Measurements from ENCODE around the gene CTNND2. TPM values are rescaled to one million over a fixed set of nuclear protein-coding genes. Genes with fewer than 3 reads are reported as not detected.
"Not testable (repeated sequence)": the region's sequence is repeated elsewhere in the genome, so short reads cannot be mapped to it uniquely, and the experiment has no call there.

CTNND2 gene
- total RNA-seq, 1 experiment from 2014 or later: 7.0 TPM

- TF ChIP-seq, protein P1, sequence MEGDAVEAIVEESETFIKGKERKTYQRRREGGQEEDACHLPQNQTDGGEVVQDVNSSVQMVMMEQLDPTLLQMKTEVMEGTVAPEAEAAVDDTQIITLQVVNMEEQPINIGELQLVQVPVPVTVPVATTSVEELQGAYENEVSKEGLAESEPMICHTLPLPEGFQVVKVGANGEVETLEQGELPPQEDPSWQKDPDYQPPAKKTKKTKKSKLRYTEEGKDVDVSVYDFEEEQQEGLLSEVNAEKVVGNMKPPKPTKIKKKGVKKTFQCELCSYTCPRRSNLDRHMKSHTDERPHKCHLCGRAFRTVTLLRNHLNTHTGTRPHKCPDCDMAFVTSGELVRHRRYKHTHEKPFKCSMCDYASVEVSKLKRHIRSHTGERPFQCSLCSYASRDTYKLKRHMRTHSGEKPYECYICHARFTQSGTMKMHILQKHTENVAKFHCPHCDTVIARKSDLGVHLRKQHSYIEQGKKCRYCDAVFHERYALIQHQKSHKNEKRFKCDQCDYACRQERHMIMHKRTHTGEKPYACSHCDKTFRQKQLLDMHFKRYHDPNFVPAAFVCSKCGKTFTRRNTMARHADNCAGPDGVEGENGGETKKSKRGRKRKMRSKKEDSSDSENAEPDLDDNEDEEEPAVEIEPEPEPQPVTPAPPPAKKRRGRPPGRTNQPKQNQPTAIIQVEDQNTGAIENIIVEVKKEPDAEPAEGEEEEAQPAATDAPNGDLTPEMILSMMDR (conservative IDR thresholded peaks at IDR 0.05): no peak
Measured at GRCh38 chr5:11415751-11416150, 488.5 kb downstream of the CTNND2 start.

DNA sequence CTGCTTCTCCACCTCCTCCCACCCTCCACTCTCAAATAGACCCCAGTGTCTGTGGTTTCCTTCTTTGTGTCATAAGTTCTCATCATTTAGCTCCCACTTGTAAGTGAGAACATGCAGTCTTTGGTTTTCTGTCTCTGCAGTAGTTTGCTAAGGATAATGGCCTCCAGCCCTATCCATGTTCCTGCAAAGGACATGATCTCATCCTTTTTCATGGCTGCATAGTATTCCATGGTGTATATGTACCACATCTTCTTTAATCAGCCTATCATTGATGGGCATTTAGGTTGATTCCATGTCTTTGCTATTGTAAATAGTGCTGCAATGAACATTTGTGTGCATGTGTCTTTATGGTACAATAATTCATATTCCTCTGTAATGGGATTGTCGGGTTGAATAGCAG lies 489.5 kb downstream of the CTNND2 start:
- H2BK15ac ChIP-seq (ENCODE audit: low read depth, low read length); H3K4me1 ChIP-seq (ENCODE audit: insufficient read depth, low read length); H2AK5ac ChIP-seq (ENCODE audit: insufficient read length, low read length); H3K56ac ChIP-seq (ENCODE audit: insufficient read length, low read depth, low read length); H3K23me2 ChIP-seq (ENCODE audit: insufficient read length, low read depth, low read length, poor library complexity, severe bottlenecking); H4K20me1 ChIP-seq (ENCODE audit: control insufficient read depth, insufficient read depth, insufficient read length); H3K27me3 ChIP-seq (ENCODE audit: insufficient read depth, low read length); H3K79me1 ChIP-seq (ENCODE audit: insufficient read depth, low read depth, low read length, poor library complexity, severe bottlenecking); H4K8ac ChIP-seq (replicated peaks; ENCODE audit: insufficient read length, low read depth, low read length); H3K9me3 Mint-ChIP-seq; H3K14ac ChIP-seq (ENCODE audit: insufficient read depth, low read length); H3K23ac ChIP-seq (ENCODE audit: insufficient read length, low read depth, low read length); H3K27ac Mint-ChIP-seq; H2BK120ac ChIP-seq (ENCODE audit: low read depth, low read length, poor library complexity, severe bottlenecking); H2BK12ac ChIP-seq (ENCODE audit: insufficient read length, low read depth, low read length); H3K4me3 Mint-ChIP-seq; H3K4me2 ChIP-seq (ENCODE audit: insufficient read depth, insufficient read length, low read length); H3T11ph ChIP-seq (ENCODE audit: low read length); H4K91ac ChIP-seq (ENCODE audit: insufficient read length, low read depth, low read length); H3K18ac ChIP-seq (ENCODE audit: insufficient read length, low read depth, low read length); H3K27me3 Mint-ChIP-seq (ENCODE audit: low read depth); H2AFZ ChIP-seq (ENCODE audit: low read length); H3K27ac ChIP-seq (ENCODE audit: insufficient read length, low read depth, low read length); DNase-seq; H3K79me2 ChIP-seq (ENCODE audit: insufficient read depth, low read length); H3K9ac ChIP-seq (ENCODE audit: extremely low read depth, insufficient read length, low read length); H2BK5ac ChIP-seq (ENCODE audit: insufficient read length, low read length); H3K9me3 ChIP-seq (ENCODE audit: control insufficient read depth, low read depth, low read length); H3K4ac ChIP-seq (ENCODE audit: low read depth, low read length); H4K5ac ChIP-seq (ENCODE audit: insufficient read length, low read depth, low read length); H3K4me1 Mint-ChIP-seq; H2BK20ac ChIP-seq (ENCODE audit: low read depth, low read length, poor library complexity, severe bottlenecking): not testable (repeated sequence)
- peaks cover 0 to 12% (median 3%) of the 10 kb centered on the region in 3 experiments; a peak in 4 of 7 replicates for H3K36me3 Mint-ChIP-seq (ENCODE audit: insufficient read depth in 1 of 3, low read depth in 3 of 3)
- WGBS (ENCODE audit: extremely low coverage, insufficient read length, low lambda C conversion rate): no CpG with 5 or more reads among the region's 1 CpG

More at GRCh38 chr5:11415751-11416150, 488.5 kb downstream of the CTNND2 start:
- H3K27ac ChIP-seq (ENCODE audit: insufficient read length, low read depth, low read length): no peak overlapping the region
- H2BK5ac ChIP-seq (ENCODE audit: insufficient read length, low read length): no peak overlapping the region
- H2BK20ac ChIP-seq (ENCODE audit: low read depth, low read length, poor library complexity, severe bottlenecking): no peak overlapping the region
- no peaks in the 10 kb centered on the region for H3K9me3 ChIP-seq (ENCODE audit: control insufficient read depth, low read depth, low read length)
- no CpG with 5 or more reads among the region's 3 CpGs for WGBS (ENCODE audit: extremely low coverage, insufficient read length, low lambda C conversion rate)
- no peak for DNase-seq
- H3K27me3 Mint-ChIP-seq (ENCODE audit: low read depth): no peaks in the 10 kb centered on the region
- H2AK5ac ChIP-seq (ENCODE audit: insufficient read length, low read length): no peak overlapping the region
- no peak overlapping the region for H3K23ac ChIP-seq (ENCODE audit: insufficient read length, low read depth, low read length)
- H2BK120ac ChIP-seq (ENCODE audit: low read depth, low read length, poor library complexity, severe bottlenecking): no peak overlapping the region
- no peaks in the 10 kb centered on the region for H3K23me2 ChIP-seq (ENCODE audit: insufficient read length, low read depth, low read length, poor library complexity, severe bottlenecking)
- no peak overlapping the region for H2BK15ac ChIP-seq (ENCODE audit: low read depth, low read length)
- H4K20me1 ChIP-seq (ENCODE audit: control insufficient read depth, insufficient read depth, insufficient read length): no peaks in the 10 kb centered on the region
- peaks cover 5% of the 10 kb centered on the region in 2 experiments; a peak in 3 of 4 replicates for H3K4me1 Mint-ChIP-seq
- H2AFZ ChIP-seq (ENCODE audit: low read length): no peak overlapping the region
- H3K27ac Mint-ChIP-seq: peak overlapping the region in 1 of 3 experiments; percentile 31; a peak in 1 of 7 replicates
- no peaks in the 10 kb centered on the region; the same call in 1 of the 2 replicates for H3K4me1 ChIP-seq (ENCODE audit: insufficient read depth, low read length)
- no peak overlapping the region for H4K91ac ChIP-seq (ENCODE audit: insufficient read length, low read depth, low read length)
- H3K4me3 Mint-ChIP-seq: no peak overlapping the region
- H3K36me3 Mint-ChIP-seq (ENCODE audit: insufficient read depth in 1 of 3, low read depth in 3 of 3): peaks cover 0 to 12% (median 3%) of the 10 kb centered on the region in 3 experiments; a peak in 5 of 7 replicates
- no peak overlapping the region for H3K4me2 ChIP-seq (ENCODE audit: insufficient read depth, insufficient read length, low read length)
- no peak overlapping the region for H3K4ac ChIP-seq (ENCODE audit: low read depth, low read length)
- no peak overlapping the region for H3K18ac ChIP-seq (ENCODE audit: insufficient read length, low read depth, low read length)
- H3K14ac ChIP-seq (ENCODE audit: insufficient read depth, low read length): no peak overlapping the region
- no peak overlapping the region for H4K8ac ChIP-seq (replicated peaks; ENCODE audit: insufficient read length, low read depth, low read length)
- no peak overlapping the region for H2BK12ac ChIP-seq (ENCODE audit: insufficient read length, low read depth, low read length)
- no peak overlapping the region for H3K56ac ChIP-seq (ENCODE audit: insufficient read length, low read depth, low read length)
- no peaks in the 10 kb centered on the region for H3K27me3 ChIP-seq (ENCODE audit: insufficient read depth, low read length)
- no peak overlapping the region for H3K9ac ChIP-seq (ENCODE audit: extremely low read depth, insufficient read length, low read length)
- H3K79me2 ChIP-seq (ENCODE audit: insufficient read depth, low read length): no peaks in the 10 kb centered on the region
- no peak overlapping the region for H3T11ph ChIP-seq (ENCODE audit: low read length)
- H3K9me3 Mint-ChIP-seq: peaks cover 6 to 9% of the 10 kb centered on the region in 2 experiments
- H4K5ac ChIP-seq (ENCODE audit: insufficient read length, low read depth, low read length): no peak overlapping the region
- H3K79me1 ChIP-seq (ENCODE audit: insufficient read depth, low read depth, low read length, poor library complexity, severe bottlenecking): no peaks in the 10 kb centered on the region
